GM23338 (cell line): ENCODE data around the gene PEPD.

Experiments used
- CREB1 ChIP-seq: fragments of 250-450 bp; sonication (Bioruptor Pico); IDR thresholded peaks from 2 replicates; pipeline ENCODE4 v1.5.0; 2020; ENCODE audit warnings: low read depth, mild to moderate bottlenecking, moderate library complexity
- CTCF ChIP-seq, 2 experiments: fragments of 200-600 bp in 1 of 2; sonication (generic) in 1 of 2; conservative IDR thresholded peaks; 2 replicates each; pipeline versions ENCODE4 v1.5.1 to v1.6.1; 2016 to 2017; ENCODE audit warnings: antibody characterized with exemption in 2 of 2, low read depth in 2 of 2, mild to moderate bottlenecking in 2 of 2, moderate library complexity in 1 of 2
- ETS1 ChIP-seq: IDR thresholded peaks from 2 replicates; pipeline ENCODE4 v1.6.1; 2016; ENCODE audit warnings: antibody characterized with exemption
- EZH2 ChIP-seq: fragments of 200-600 bp; sonication (generic); IDR thresholded peaks from one replicate; pipeline ENCODE4 v1.8.0; 2017; ENCODE audit warnings: antibody characterized with exemption, mild to moderate bottlenecking, low read depth; ENCODE audit not compliant: unreplicated experiment
- JUNB ChIP-seq: IDR thresholded peaks from one replicate; pipeline ENCODE4 v1.6.1; 2016; ENCODE audit warnings: antibody characterized with exemption; ENCODE audit not compliant: unreplicated experiment
- POLR2AphosphoS5 ChIP-seq: IDR thresholded peaks from 2 replicates; pipeline ENCODE4 v1.6.1; 2016; ENCODE audit warnings: antibody characterized with exemption, low read depth
- REST ChIP-seq: IDR thresholded peaks from one replicate; pipeline ENCODE4 v1.6.1; 2018; ENCODE audit warnings: antibody characterized with exemption; ENCODE audit not compliant: unreplicated experiment
- STAT1 ChIP-seq: IDR thresholded peaks from one replicate; pipeline ENCODE4 v1.6.1; 2016; ENCODE audit warnings: antibody characterized with exemption; ENCODE audit not compliant: unreplicated experiment
- ZNF331 ChIP-seq: fragments of 250-450 bp; sonication (Bioruptor Pico); IDR thresholded peaks from 2 replicates; pipeline ENCODE4 v1.5.0; 2020; ENCODE audit warnings: low read depth, mild to moderate bottlenecking, moderate library complexity

GRCh38 chr19:33496038-33496895, 25.3 kb downstream of the PEPD start:
- TF ChIP-seq REST, result no peak
- TF ChIP-seq EZH2, result no peak
- no peak for TF ChIP-seq CTCF (conservative IDR thresholded peaks at IDR 0.05; ENCODE audit: low read depth in 2 of 2)
- TF ChIP-seq JUNB, result no peak
- TF ChIP-seq POLR2AphosphoS5, result no peak
- TF ChIP-seq ETS1, result no peak
- TF ChIP-seq ZNF331 (CRISPR knock-in tag), result no peak
- no peak for TF ChIP-seq STAT1
- no peak for TF ChIP-seq CREB1
